Thyroid gland (tissue), 4 donors: Measurements from ENCODE around the gene HS6ST3. TPM values are rescaled to one million over a fixed set of nuclear protein-coding genes. Genes with fewer than 3 reads are reported as not detected.
A peak's percentile ranks its signal among the peaks of the same experiment; 100 is the strongest.

Experiments used
- DNase-seq, 2 donors: peaks; one replicate each; pipeline ENCODE4 v3.0.0-alpha.2; 2019
- H3K27ac ChIP-seq, 3 donors: fragments of 200-600 bp; sonication (generic); 1 replicate in 2 of 3; 2 replicates in 1 of 3; pipeline ENCODE4 v1.5.1; 2016 to 2019; ENCODE audit warnings: mild to moderate bottlenecking in 1 of 3, moderate library complexity in 1 of 3
- H3K27me3 ChIP-seq: fragments of 200-600 bp; sonication (generic); one replicate; pipeline ENCODE4 v1.5.1; 2019
- H3K36me3 ChIP-seq, 2 donors: fragments of 200-600 bp; sonication (generic); one replicate each; pipeline ENCODE4 v1.5.1; 2016 to 2019
- H3K4me1 ChIP-seq, 2 donors: fragments of 200-600 bp; sonication (generic); one replicate each; pipeline ENCODE4 v1.5.1; 2017 to 2019
- H3K4me3 ChIP-seq, 3 donors: fragments of 200-600 bp; sonication (generic); replicated peaks in 1 of 3; 1 replicate in 2 of 3; 2 replicates in 1 of 3; pipeline ENCODE4 v1.5.1; 2016; ENCODE audit warnings: mild to moderate bottlenecking in 1 of 3
- H3K9me3 ChIP-seq: fragments of 200-600 bp; sonication (generic); one replicate; pipeline ENCODE4 v1.5.1; 2017
- CTCF ChIP-seq, 6 experiments: fragments of 200-600 bp in 3 of 6; fragments of 450-650 bp in 3 of 6; sonication (generic) in 3 of 6; IDR thresholded peaks; one replicate each; pipeline ENCODE4 v1.5.1; 2016 to 2019; ENCODE audit warnings: antibody characterized with exemption in 6 of 6, mild to moderate bottlenecking in 2 of 6, inconsistent platforms in 1 of 6, moderate library complexity in 1 of 6
- POLR2A ChIP-seq, 2 donors: fragments of 450-650 bp; IDR thresholded peaks; one replicate each; pipeline ENCODE4 v1.6.1; 2017; ENCODE audit warnings: antibody characterized with exemption in 2 of 2, mild to moderate bottlenecking in 2 of 2, moderate library complexity in 1 of 2
- WGBS, 2 donors: methylation state at CpG; one replicate each; pipeline ENCODE4 v1.1.5; 2017; 5-methylcytosine and 5-hydroxymethylcytosine counted together
- intact Hi-C: fragments of 100-400 bp; cut with DNase I; formaldehyde crosslinking; loops from one replicate; pipeline ENCODE4 v1.15.1; 2023
- total RNA-seq, 4 donors: library from RNA; depleted of rRNA; stranded (reverse); fragments of >200 nt; gene quantifications; one replicate each; pipeline ENCODE4 v1.2.3, GENCODE V29; 2016

Gene HS6ST3
- total RNA-seq, 4 donors from 2014 or later, result 2.0 to 5.8 (median 5.0) TPM

- Histone ChIP-seq H3K4me3 (no peak overlapping the region), H3K9me3 (no peaks in the 10 kb centered on the region), H3K27ac (no peak overlapping the region), H3K36me3 (no peaks in the 10 kb centered on the region), H3K4me1 (peaks cover under 1 to 6% of the 10 kb centered on the region in 2 donors), H3K27me3 (no peaks in the 10 kb centered on the region)
- 95 to 100% methylated on average over 1 of the region's 1 CpG for WGBS, 2 donors
- DNase-seq, result no peak
- TF ChIP-seq CTCF (IDR thresholded peaks at IDR 0.05) (no peak), POLR2A (IDR thresholded peaks at IDR 0.05) (no peak)
- intact Hi-C loops, result no loop called here
Measured at GRCh38 chr13:96086736-96087135, 3.2 kb upstream of the HS6ST3 start.

- Histone ChIP-seq H3K9me3 (no peaks in the 10 kb centered on the region), H3K4me3 (no peak overlapping the region), H3K36me3 (no peaks in the 10 kb centered on the region), H3K4me1 (peaks cover 5 to 6% of the 10 kb centered on the region in 2 donors), H3K27ac (no peak overlapping the region), H3K27me3 (no peaks in the 10 kb centered on the region)
- intact Hi-C loops, result no loop called here
- TF ChIP-seq CTCF (IDR thresholded peaks at IDR 0.05), result no peak
- TF ChIP-seq POLR2A (IDR thresholded peaks at IDR 0.05), result no peak
- no peak for DNase-seq
- 66 to 67% methylated on average over 4 of the region's 4 CpGs for WGBS, 2 donors
Measured at GRCh38 chr13:96089139-96089538, 768 bp upstream of the HS6ST3 start.

DNA sequence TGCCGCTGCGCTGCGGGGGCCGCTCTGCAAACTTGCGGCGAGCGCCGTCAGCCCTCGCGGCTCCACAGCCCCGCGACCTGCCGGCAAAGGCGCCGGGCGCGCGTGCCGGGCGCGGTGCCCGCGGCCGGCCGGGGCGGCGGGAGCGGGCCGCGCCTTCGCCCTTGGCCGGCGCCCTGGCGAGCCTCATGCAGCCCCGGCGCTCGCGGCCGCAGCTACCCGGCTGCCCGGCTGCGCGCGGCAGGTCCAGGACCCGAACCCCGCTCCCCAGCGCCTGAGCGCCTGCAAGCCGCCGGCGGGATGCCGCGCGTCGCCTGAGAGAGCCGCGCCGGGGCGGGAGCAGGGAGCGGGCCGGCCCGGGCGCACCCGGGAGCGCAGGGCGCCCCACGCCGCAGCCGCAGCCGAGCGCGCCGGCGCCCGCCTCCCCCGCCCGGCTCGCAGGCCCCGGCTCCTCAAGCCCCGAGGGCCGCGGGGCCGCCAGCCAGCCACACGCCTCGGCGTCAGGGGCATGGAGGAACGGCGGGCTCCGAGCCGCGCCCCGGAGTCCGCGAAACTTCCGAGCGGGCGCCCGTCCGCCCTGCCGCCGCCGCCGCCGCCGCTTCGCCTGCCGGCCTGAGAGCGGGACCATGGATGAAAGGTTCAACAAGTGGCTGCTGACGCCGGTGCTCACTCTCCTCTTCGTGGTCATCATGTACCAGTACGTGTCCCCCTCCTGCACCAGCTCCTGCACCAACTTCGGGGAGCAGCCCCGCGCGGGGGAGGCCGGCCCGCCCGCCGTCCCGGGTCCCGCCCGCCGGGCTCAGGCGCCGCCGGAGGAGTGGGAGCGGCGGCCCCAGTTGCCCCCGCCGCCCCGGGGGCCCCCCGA lies 564 bp downstream of the HS6ST3 start:
- H3K27me3 ChIP-seq, result no peaks in the 10 kb centered on the region
- TF ChIP-seq CTCF (IDR thresholded peaks at IDR 0.05) (no peak), POLR2A (IDR thresholded peaks at IDR 0.05) (no peak)
- 0 to 1% methylated on average over 26 to 37 of the region's 133 CpGs for WGBS, 2 donors

GRCh38 chr13:96091164-96092117 lies 1.5 kb downstream of the HS6ST3 start:
- Histone ChIP-seq H3K27ac (no peak overlapping the region), H3K27me3 (no peaks in the 10 kb centered on the region)
- intact Hi-C loops, result no loop called here

More for the DNA sequence above, 564 bp downstream of the HS6ST3 start:
- intact Hi-C loops, result no loop called here
- peak overlapping the region in 2 of 3 donors; percentile 27 to 34 for H3K4me3 ChIP-seq
- H3K9me3 ChIP-seq, result no peaks in the 10 kb centered on the region
- DNase-seq, result peak; percentile 51 to 61
- H3K36me3 ChIP-seq, result no peaks in the 10 kb centered on the region
- H3K4me1 ChIP-seq, result peaks cover 5 to 6% of the 10 kb centered on the region in 2 donors
- H3K27ac ChIP-seq, result no peak overlapping the region

More at GRCh38 chr13:96091164-96092117, 1.5 kb downstream of the HS6ST3 start:
- no peaks in the 10 kb centered on the region for H3K9me3 ChIP-seq
- TF ChIP-seq POLR2A (IDR thresholded peaks at IDR 0.05) (no peak), CTCF (IDR thresholded peaks at IDR 0.05) (no peak)
- H3K36me3 ChIP-seq, result no peaks in the 10 kb centered on the region
- 2 to 3% methylated on average over 29 to 33 of the region's 57 CpGs for WGBS, 2 donors
- H3K4me1 ChIP-seq, result peaks cover 5 to 6% of the 10 kb centered on the region in 2 donors
- DNase-seq, result peak; percentile 47
- H3K4me3 ChIP-seq, result peak overlapping the region in 2 of 3 donors; percentile 26 to 34
